HuH-7.5 (cell line): ENCODE measurements around the gene ANAPC1.
"Not testable (repeated sequence)": the region's sequence is repeated elsewhere in the genome, so short reads cannot be mapped to it uniquely, and the experiment has no call there.

Experiments
- DNase-seq: peaks from one replicate; pipeline ENCODE4 v3.0.0; 2011; ENCODE audit warnings: low spot score

Gene ANAPC1

DNA sequence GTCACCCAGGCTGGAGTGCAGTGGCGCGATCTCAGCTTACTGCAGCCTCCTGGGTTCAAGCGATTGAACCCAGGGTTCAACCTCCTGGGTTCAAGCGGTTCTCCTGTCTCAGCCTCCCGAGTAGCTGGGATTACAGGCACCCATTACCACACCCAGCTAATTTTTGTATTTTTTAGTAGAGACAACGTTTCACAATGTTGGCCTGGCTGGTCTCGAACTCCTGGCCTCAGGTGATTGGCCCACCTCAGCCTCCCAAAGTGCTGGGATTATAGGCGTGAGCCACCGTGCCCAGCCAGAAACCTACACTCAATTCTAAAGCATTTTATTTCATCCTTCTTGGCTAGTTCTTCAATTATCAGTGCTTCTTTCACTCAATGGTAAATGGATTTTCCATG is 21.5 kb upstream of the ANAPC1 start:
- DNase-seq, result not testable (repeated sequence)

- DNase-seq, result no peak
Measured at GRCh38 chr2:111904726-111905474, 20.9 kb upstream of the ANAPC1 start.

- DNase-seq, result no peak
Measured at GRCh38 chr2:111903930-111904439, 20.0 kb upstream of the ANAPC1 start.

DNA sequence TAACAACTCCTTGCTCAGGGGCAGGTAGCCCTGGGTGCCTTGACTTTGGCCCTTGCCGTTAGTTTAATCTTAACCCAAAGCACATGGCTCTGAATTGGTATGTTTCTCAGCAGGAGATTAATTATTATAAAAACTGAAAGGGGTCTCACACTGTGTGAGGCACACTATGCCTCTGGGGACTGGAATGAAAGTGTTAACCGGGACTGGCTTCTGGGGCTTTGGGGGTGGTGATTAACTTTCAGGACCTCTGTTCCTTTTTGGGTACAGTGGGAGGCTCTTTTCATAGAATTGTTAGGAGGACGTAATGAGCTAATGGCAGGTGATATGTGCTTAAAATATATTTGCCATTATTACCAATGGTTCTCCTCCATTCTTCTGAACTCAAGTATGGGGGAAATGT is 19.5 kb upstream of the ANAPC1 start:
- no peak for DNase-seq

GRCh38 chr2:111900859-111901258 is 16.9 kb upstream of the ANAPC1 start:
- peak; percentile 54 for DNase-seq

DNA sequence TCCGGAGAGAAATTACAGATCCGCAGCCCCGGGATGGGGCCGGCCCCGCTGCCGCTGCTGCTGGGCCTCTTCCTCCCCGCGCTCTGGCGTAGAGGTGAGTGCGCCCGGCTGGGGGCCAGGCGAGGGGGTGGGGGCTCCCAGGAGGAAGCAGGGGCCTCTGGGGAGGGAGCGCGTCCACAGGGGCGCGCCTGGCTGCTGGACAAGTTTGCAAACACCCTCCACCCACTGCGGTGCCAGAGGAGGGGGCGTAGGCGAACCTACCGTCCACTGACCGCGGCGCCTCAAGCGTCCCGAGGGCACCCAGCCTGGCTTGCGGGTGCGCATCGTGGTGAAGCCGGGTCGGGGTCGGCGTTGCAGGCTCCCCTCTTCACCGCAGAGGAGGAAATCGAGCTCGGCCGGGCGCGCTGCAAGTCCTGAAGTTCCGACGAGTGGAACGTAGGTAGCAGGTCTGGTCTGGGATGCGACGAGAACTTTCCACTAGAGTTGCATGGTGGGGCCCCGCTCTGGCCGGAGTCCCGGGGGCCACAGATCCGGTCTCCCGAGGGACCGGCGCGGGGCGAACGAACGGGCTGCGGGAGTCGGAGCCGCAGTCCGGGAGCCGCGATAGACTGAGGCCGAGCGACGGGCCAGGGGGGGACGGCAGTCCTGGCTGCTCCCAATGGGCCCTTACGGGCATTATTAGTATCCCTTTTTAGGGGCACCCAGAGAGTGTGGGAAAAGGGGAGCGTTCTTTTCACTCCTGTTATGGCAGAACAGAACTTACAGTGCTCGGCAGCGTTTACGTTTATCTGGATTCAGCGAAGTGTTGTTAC is 14.9 kb upstream of the ANAPC1 start:
- peak; percentile 20 for DNase-seq

DNA sequence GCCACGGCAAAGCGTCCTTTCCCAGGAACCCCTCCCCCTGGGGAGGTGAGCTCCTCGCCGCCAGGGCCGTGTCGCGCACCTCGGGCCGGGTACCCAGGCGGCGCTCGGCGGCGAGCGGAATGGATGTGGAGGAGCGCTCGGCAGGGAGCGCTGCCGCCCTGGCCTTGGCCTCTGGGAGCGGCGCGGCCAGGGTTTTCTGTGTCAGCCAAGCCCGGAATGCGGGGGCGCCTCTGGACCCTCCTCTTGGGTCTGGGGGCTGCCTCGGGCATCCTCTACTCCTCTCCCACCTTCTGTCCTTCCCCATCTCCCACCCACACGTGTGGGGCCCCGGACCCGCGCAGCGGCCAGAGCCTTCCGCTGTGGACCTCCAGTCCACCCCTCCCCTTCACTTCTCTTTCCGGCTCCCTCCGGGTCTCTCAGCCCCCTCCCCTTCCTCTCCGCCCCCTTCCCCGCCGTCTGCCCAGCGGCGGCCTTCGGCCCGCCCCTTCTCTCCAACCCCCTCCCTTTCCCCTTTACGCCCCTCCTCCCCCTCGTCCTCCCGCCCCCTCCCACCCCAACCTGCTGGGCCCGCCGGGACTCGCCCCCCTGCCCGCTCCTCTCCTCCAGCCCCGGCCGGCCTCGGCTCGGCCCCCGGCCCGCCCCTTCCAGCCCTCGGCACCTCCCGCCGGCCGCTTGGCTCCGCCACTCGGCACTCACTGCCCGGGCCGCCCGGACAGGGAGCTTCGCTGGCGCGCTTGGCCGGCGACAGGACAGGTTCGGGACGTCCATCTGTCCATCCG is 14.1 kb upstream of the ANAPC1 start, which contains the start of gene MERTK:
TSS of gene MERTK (plus strand) at position 684 of the 779 bp plus-strand sequence. CDS start 129 bp downstream, outside the sequence.
- peak; percentile 83 for DNase-seq

- DNase-seq, result no peak
Measured at GRCh38 chr2:111897630-111897923, 13.6 kb upstream of the ANAPC1 start.

DNA sequence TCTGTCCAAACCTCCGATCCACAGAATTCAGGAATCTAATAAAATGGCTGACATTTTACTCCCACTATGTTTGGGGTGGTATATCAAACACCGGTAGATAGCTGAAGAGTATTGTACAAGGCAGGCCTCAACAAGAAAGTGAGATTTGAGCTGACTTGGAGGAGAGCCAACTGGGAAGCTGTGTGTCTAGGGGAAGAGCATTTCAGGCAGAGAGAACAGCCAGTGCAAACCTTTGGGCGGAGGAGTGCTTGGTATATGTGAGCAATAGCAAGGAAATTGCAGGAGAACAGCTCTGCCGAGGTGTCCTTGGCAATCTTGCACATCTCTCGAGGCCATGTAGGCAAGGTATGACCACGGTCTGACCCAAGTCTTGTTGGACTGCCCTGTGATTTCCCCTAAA is 12.6 kb upstream of the ANAPC1 start:
- DNase-seq, result no peak

GRCh38 chr2:111896024-111896423 is 12.0 kb upstream of the ANAPC1 start:
- no peak for DNase-seq

DNA sequence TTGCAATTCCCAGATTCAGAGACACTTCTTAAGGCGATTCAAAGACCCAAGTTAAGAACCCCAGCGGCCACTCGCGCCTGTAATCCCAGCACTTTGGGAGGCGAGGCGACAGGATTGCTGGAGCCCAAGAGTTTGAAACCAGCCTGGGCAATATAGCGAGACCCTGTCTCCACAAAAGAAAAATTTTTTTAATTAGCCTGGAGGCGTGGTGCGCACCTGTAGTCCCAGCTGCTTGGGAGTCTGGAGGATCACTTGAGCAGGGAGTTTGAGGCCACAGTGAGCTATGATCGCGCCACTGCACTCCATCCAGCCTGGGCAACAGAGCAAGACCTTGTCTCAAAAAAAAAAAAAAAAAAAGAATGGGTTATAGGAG is 585 bp upstream of the ANAPC1 start:
- DNase-seq, result no peak

- not testable (repeated sequence) for DNase-seq
Measured at GRCh38 chr2:111872806-111873205, 11.2 kb downstream of the ANAPC1 start.

DNA sequence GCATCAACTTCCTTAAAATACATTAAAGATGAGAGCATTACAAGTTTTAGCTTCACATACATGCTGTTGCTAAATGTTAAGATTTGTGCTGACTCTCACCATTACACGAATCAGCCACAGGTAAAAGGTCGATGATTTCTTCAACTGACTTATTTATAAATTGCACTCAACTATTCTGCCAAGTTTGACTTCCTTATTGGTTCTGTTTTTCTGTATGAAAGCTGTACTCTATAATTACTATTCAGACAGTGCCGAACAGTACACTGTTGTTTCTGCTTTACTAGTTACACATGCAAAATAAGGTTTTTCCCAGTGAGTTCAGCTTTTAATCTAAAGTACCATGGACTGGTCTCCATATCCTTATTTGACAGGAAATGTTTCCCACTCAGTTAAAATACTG is 18.9 kb downstream of the ANAPC1 start:
- DNase-seq, result not testable (repeated sequence)

- DNase-seq, result not testable (repeated sequence)
Measured at GRCh38 chr2:111860005-111860404, 24.0 kb downstream of the ANAPC1 start.

DNA sequence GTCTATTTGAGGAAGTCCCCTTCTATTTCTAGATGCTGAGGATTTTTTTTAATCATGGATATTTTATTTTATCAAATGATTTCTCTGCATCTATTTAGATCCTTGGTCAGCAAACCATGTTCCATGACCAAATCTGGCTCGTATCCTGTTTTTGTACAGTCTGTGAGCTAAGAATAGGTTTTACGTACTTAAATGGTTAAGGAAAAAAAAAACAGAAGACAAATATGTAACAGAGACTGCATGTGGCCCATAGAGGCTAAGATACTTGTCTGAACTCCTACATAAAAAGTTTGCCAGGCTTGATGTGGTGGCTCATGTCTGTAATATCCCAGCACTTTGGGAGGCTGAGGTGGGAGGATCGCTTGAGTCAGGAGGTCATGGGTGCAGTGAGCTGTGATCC is 31.4 kb downstream of the ANAPC1 start:
- DNase-seq, result not testable (repeated sequence)

GRCh38 chr2:111850646-111851045 is 33.3 kb downstream of the ANAPC1 start:
- DNase-seq, result not testable (repeated sequence)

DNA sequence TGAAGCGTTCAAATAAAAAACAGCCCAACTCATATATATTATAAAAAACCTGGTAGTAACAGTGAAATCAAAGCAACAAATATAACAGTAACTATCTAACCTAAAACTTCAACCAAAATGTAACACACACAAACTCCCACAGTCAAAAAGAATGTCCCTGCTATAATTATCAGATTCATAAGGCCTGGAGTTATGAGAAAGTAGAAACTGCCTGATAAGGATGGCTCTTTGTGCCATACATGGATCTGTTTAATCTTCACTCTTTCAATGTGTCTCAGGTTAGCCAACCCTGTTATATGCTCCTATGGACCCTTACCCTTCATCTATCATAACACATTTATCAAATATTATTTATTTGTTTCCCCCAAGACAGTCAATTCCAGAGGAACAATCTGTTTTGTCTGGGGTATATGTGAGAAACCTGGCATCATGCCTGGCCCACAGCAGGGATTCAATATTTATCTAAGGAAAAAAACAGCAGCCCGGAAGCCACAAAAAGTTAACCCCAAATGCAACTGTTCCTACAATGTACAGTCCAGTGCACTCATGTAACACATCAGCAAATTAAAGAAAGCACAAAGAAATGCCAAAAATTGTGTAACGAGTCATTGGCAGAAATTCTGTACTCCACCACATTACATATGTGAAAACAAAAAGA is 44.2 kb downstream of the ANAPC1 start:
- not testable (repeated sequence) for DNase-seq

GRCh38 chr2:111838992-111839391 is 45.0 kb downstream of the ANAPC1 start:
- not testable (repeated sequence) for DNase-seq

DNA sequence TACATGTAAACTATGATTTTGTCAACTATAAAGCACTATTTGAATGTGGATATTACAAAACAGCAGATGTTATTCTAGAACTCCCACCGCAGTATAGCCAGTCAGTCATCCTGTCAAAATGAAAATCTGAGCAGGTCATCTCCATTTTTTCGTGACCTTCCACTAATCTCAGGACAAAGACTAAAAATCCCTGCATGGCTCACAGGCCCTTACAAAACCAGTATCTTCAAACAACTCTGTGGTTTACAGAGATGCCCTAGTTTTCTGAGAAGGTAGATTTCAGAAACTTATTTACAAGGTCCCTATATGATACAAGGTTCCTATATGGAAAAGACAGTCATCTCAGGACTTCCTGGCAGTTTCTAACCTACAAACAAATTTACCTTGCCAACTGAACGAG is 49.8 kb downstream of the ANAPC1 start:
- DNase-seq, result not testable (repeated sequence)

DNA sequence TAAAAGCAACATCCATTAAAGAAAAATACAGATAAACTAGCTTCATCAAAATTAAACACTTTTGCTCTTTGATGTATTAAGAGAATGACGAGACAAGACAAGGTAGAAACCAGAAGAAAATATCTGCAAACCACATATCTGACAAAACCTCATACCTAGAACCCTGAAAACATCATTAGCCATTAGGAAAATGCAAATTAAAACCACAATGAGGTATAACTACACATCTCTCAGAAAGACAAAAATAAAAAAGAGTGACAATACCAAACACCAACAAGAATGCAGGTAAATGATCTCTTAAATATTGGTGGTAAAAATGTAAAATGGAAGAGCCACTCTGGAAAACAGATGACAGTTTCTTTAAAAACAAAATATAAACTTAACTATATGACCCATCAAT is 53.5 kb downstream of the ANAPC1 start:
- not testable (repeated sequence) for DNase-seq

GRCh38 chr2:111828217-111828766 is 55.7 kb downstream of the ANAPC1 start:
- not testable (repeated sequence) for DNase-seq
